ENCODE data around the gene ATG9B.

- TF ChIP-seq POLR2AphosphoS5 (IDR thresholded peaks at IDR 0.05; ENCODE audit: insufficient read depth, low read depth, low read length) (no peak), CTCF (IDR thresholded peaks at IDR 0.05; ENCODE audit: extremely low read depth in 1 of 2, insufficient read depth in 1 of 2, low read depth in 1 of 2, low read length in 2 of 2) (no peak), EZH2 (IDR thresholded peaks at IDR 0.05; ENCODE audit: borderline replicate concordance, low read depth, low read length, severe bottlenecking) (no peak), MYC (IDR thresholded peaks at IDR 0.05; ENCODE audit: low read depth, low read length) (no peak), POLR2A (IDR thresholded peaks at IDR 0.05; ENCODE audit: low read depth, low read length) (no peak), JUN (IDR thresholded peaks at IDR 0.05; ENCODE audit: borderline replicate concordance, insufficient read depth, insufficient read length, low read depth) (no peak), MAX (IDR thresholded peaks at IDR 0.05; ENCODE audit: insufficient read depth, insufficient read length) (no peak)
These were observed 10.2 kb upstream of the ATG9B start for GRCh38 chr7:151034312-151035025.
